Stimulated activated naive CD8-positive, alpha-beta T cell treated with anti-CD3 and anti-CD28 coated beads, Interleukin-15, amount 100 ng/mL, for 72 hours (primary cell): Measurements from ENCODE around the gene PLIN1.

Source experiments
- ATAC-seq: fragments of 150-1000 bp; cut with Tn5 transposase; 2 replicates; pipeline ENCODE4 v1.10.0; 2021; ENCODE audit warnings: mild to moderate bottlenecking, moderate library complexity
- DNase-seq, 2 donors: peaks; one replicate each; pipeline ENCODE4 v3.0.0; 2021 to 2022
- H3K27ac Mint-ChIP-seq, 2 donors: one replicate each; pipeline ENCODE4 v1.8.0; 2022; ENCODE audit warnings: mild to moderate bottlenecking in 2 of 2, mixed read lengths in 2 of 2, moderate library complexity in 2 of 2
- H3K27me3 Mint-ChIP-seq: one replicate; pipeline ENCODE4 v1.8.0; 2022; ENCODE audit warnings: mixed read lengths
- H3K4me1 Mint-ChIP-seq: one replicate; pipeline ENCODE4 v1.8.0; 2022; ENCODE audit warnings: mild to moderate bottlenecking, mixed read lengths
- H3K4me3 Mint-ChIP-seq, 2 donors: one replicate each; pipeline ENCODE4 v1.8.0; 2022; ENCODE audit warnings: mild to moderate bottlenecking in 2 of 2, mixed read lengths in 2 of 2, moderate library complexity in 1 of 2
- H3K9me3 Mint-ChIP-seq, 2 donors: one replicate each; pipeline ENCODE4 v1.8.0; 2022; ENCODE audit warnings: mixed read lengths in 2 of 2

The PLIN1 gene

DNA sequence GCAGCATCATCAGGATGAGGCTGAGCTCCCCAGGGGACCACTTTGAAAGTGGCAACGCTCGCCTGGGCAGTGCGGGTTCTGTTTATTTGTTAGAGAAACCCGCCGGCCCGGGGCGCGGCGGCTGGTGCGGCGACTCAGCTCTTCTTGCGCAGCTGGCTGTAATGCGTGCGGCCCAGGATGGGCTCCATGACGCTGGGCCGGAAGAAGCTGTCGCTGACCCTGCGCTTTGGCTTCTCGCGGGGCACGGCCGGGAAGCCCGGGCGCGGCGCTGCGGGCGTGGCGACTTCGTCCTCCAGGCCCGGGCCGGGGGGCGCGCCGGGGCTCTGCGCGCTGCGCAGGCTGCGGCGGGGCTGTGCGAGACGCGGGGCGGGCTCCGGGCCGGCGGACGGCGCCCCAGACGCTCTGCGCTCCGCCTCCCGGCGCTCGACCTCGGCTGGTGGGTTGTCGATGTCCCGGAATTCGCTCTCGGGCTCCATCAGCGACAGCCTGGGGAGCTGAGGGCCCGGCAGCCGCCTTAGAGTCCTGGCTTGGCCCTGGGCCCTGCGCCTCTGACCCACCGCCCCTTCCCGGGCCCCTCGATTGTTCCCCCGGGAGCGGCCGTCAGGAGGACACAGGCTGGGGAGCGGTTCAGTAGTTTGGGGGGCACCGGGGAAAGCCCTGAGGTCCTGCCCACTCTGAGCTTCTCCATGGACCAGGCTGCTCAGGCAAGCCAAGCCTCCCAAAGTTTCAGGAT lies 13.6 kb downstream of the PLIN1 start:
- Mint-ChIP-seq H3K9me3 (no peaks in the 10 kb centered on the region), H3K4me3 (peak overlapping the region; percentile 28 to 68), H3K27ac (no peak overlapping the region), H3K4me1 (no peaks in the 10 kb centered on the region), H3K27me3 (peaks cover 62% of the 10 kb centered on the region)
- ATAC-seq: peak; percentile 73
- peak in 1 of 2 donors; percentile 27 for DNase-seq

- Mint-ChIP-seq H3K4me1 (no peaks in the 10 kb centered on the region), H3K9me3 (no peaks in the 10 kb centered on the region), H3K27ac (no peak overlapping the region), H3K27me3 (peaks cover 72% of the 10 kb centered on the region), H3K4me3 (peak overlapping the region; percentile 50 to 51)
- no peak for ATAC-seq
- DNase-seq: no peak
Measured at GRCh38 chr15:89664441-89665350, 14.5 kb downstream of the PLIN1 start.

DNA sequence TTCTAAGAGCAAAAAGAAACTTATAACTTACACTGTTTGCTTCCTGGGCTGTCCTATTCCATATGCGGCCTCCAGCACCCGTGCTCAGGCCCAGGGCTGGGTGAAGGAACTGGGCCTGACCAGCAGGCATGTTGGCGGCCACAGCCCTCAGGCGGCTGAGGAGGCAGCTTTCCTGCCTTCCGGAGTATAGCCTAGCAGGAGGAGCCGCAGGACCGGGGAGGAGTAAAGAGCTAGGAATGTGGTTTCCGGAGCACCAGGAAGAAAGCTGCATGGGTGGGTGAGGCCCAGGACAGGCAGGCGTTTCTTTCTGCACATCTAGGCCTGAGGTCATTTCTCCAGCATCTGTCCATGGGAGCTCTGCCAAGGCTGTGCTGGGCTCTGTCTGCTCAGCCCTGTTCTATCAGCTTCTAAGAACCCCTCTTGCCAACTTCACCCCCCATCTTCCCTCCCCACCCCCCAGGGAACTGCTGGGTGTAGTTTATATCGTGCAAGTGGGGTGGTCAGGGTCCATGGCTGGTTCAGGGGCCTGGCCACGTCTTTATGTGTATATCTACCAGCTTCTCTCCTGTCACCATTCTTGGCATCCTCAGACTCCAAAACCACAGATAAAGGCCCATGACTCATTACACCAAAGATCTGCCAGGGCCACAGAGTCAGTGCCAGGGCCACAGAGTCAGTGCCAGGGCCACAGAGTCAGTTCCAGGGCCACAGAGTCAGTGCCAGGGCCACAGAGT lies 16.1 kb downstream of the PLIN1 start:
- DNase-seq: no peak
- Mint-ChIP-seq H3K27me3 (peaks cover 81% of the 10 kb centered on the region), H3K4me3 (no peak overlapping the region), H3K4me1 (no peaks in the 10 kb centered on the region), H3K27ac (peak overlapping the region in 1 of 2 donors; percentile 15), H3K9me3 (no peaks in the 10 kb centered on the region)
- ATAC-seq: no peak

DNA sequence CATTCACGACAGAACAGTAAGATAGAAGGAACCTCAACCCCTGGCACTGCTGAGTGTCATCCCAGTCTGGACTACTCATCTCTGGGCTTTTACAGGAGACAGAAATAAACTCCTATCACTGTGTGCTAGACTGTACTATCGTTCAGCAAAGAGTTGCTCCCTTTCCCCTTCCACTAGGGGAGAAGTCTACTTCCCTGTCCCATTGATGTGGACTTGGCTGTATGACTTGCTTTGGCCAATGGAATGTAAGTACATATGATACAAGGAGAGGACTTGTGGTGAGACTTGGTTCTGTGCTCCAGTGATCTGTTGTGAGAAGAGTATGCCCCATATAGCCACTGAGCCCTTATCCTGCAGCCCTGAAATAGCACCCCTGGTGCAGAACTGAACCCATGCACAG lies 18.6 kb downstream of the PLIN1 start:
- Mint-ChIP-seq H3K27me3 (peaks cover 77% of the 10 kb centered on the region), H3K4me3 (no peak overlapping the region), H3K27ac (no peak overlapping the region), H3K9me3 (no peaks in the 10 kb centered on the region), H3K4me1 (peaks cover 9% of the 10 kb centered on the region)
- no peak for ATAC-seq
- DNase-seq: no peak

- Mint-ChIP-seq H3K4me1 (peaks cover 19% of the 10 kb centered on the region), H3K9me3 (no peaks in the 10 kb centered on the region), H3K27me3 (peaks cover 78% of the 10 kb centered on the region), H3K27ac (no peak overlapping the region), H3K4me3 (no peak overlapping the region)
- DNase-seq (no peak), ATAC-seq (no peak)
Measured at GRCh38 chr15:89659295-89659694, 19.9 kb downstream of the PLIN1 start.

GRCh38 chr15:89657686-89658200 lies 21.4 kb downstream of the PLIN1 start:
- H3K27ac Mint-ChIP-seq: no peak overlapping the region
- H3K27me3 Mint-ChIP-seq: peaks cover 84% of the 10 kb centered on the region
- DNase-seq (no peak), ATAC-seq (no peak)
- H3K9me3 Mint-ChIP-seq: no peaks in the 10 kb centered on the region
- H3K4me1 Mint-ChIP-seq: peaks cover 29% of the 10 kb centered on the region
- no peak overlapping the region for H3K4me3 Mint-ChIP-seq

GRCh38 chr15:89656116-89656815 lies 22.9 kb downstream of the PLIN1 start:
- Mint-ChIP-seq H3K27me3 (peaks cover 83% of the 10 kb centered on the region), H3K4me3 (peak overlapping the region; percentile 88 to 95), H3K9me3 (no peaks in the 10 kb centered on the region), H3K27ac (no peak overlapping the region), H3K4me1 (peaks cover 29% of the 10 kb centered on the region)
- peak; percentile 44 for ATAC-seq
- DNase-seq: no peak

DNA sequence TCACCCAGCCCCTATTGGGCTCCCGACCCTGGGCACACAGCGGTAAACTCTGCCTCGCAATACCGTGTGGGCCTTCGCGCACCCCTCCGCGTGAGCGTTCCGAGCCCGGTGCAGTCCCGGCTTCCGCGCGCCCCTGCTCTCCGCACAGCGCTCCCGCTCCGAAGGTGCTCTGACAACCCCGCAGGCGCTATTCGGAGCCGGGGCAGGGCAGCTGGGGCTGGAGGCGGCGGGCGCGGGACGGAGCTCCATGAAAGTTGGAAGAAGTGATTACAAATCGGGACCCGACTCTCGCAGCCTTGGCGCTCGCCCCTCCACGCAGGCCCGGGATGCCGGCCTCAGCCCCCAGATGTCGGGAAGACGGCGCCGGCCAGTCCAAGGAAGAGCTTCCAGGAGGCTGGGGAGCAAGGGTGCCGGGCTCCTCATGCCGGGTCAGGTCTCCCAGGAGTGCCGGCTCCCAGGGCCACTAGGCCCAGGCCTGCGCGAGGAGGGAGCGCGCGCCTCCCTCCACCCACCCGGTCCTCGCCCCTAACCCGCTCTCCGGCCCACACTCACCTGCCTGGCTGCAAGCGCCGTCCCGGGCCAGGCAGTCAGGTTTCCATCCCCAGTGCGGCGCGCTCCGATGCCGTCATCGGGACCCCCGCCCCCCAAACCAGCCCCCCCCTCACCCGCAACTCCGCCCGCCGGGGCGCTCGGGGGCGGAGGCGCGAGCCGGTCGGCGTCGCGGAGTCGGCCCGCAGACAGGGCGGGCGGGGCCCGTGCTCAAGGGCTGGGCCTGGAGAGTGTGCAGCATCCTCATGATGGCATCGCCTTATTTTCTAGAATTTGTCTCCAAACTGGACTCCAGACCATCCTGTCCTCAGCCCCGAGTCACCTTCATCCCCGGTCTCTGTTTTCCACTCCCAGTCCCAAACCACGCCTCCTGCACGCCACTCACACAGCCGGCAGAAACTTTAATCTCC lies 24.0 kb downstream of the PLIN1 start, which contains the start of gene KIF7:
Gene KIF7, minus strand, starts transcription at position 621 of the 959 bp plus-strand sequence. CDS start 2,537 bp downstream, outside the sequence.
- DNase-seq (peak; percentile 37 to 45), ATAC-seq (peak; percentile 83)
- Mint-ChIP-seq H3K4me3 (peak within 1 kb of the TSS; percentile 88 to 95), H3K9me3 (no peaks in the 10 kb centered on the region), H3K27ac (peak within 1 kb of the TSS; percentile 58 to 94), H3K27me3 (peaks cover 72% of the 10 kb centered on the region), H3K4me1 (peaks cover 29% of the 10 kb centered on the region)

GRCh38 chr15:89654301-89654761 lies 24.8 kb downstream of the PLIN1 start:
- Mint-ChIP-seq H3K27ac (peak overlapping the region in 1 of 2 donors; percentile 58), H3K27me3 (peaks cover 65% of the 10 kb centered on the region)
- no peak for DNase-seq

GRCh38 chr15:89653578-89653977 lies 25.6 kb downstream of the PLIN1 start:
- DNase-seq: no peak
- Mint-ChIP-seq H3K27me3 (peaks cover 60% of the 10 kb centered on the region), H3K4me1 (peaks cover 29% of the 10 kb centered on the region), H3K9me3 (no peaks in the 10 kb centered on the region), H3K4me3 (no peak overlapping the region), H3K27ac (no peak overlapping the region)
- no peak for ATAC-seq

More at GRCh38 chr15:89654301-89654761, 24.8 kb downstream of the PLIN1 start:
- Mint-ChIP-seq H3K4me3 (peak overlapping the region; percentile 88 to 95), H3K9me3 (no peaks in the 10 kb centered on the region), H3K4me1 (peaks cover 29% of the 10 kb centered on the region)
- ATAC-seq: no peak

DNA sequence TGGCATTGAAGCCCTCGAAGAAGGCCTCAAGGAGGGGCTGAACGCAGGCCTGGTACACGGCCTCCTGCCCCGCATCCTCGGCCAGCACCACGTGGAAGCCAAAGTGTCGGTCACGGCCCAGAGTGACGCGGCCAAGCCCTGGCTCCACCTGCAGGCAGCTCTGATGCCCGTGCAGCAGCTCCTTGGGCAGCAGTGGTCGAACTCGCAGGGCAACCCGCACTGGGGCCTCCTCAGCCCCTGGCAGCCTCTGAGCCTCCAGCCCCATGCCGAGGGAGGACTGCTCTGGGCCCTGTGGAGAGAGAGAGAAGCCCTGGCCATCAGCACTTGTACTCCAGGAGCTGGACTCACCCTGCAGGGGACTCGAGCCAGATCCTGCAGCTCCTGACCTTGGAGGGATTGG lies 26.5 kb downstream of the PLIN1 start:
- Mint-ChIP-seq H3K27ac (no peak overlapping the region), H3K9me3 (no peaks in the 10 kb centered on the region), H3K4me3 (no peak overlapping the region), H3K27me3 (peaks cover 51% of the 10 kb centered on the region), H3K4me1 (peaks cover 29% of the 10 kb centered on the region)
- DNase-seq (no peak), ATAC-seq (no peak)

GRCh38 chr15:89652131-89652530 lies 27.0 kb downstream of the PLIN1 start:
- Mint-ChIP-seq H3K27me3 (peaks cover 50% of the 10 kb centered on the region), H3K4me1 (peaks cover 33% of the 10 kb centered on the region), H3K27ac (no peak overlapping the region), H3K4me3 (no peak overlapping the region), H3K9me3 (no peaks in the 10 kb centered on the region)
- DNase-seq: no peak
- no peak for ATAC-seq

DNA sequence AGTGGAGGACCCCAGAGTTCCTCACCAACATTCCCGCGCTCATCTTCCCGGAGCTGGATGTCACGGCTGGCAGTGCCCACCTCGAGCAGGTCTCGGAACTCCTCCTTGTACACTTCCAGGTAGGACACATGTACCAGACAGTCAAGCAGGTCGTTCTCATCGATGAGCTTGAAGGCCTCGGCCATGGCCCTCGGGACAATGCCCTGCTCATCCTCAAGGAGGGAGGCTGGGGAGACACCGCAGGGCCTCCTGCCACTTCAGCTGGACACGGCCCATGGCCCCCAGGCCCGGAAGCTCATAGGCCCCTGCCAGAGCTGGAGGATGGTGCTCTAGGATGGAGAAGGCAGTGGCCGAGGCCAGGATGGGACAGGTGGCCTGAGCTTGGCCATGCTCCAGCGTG lies 29.5 kb downstream of the PLIN1 start:
- ATAC-seq (no peak), DNase-seq (no peak)
- Mint-ChIP-seq H3K27me3 (peaks cover 38% of the 10 kb centered on the region), H3K4me3 (no peak overlapping the region), H3K4me1 (peaks cover 22% of the 10 kb centered on the region), H3K27ac (peak overlapping the region in 1 of 2 donors; percentile 67), H3K9me3 (no peaks in the 10 kb centered on the region)
